Right hindlimb (tissue), 1 donor: ENCODE measurements around the gene ASPSCR1.
A peak's percentile ranks its signal among the peaks of the same experiment; 100 is the strongest.

ENCODE experiments used
- DNase-seq: peaks from one replicate; pipeline ENCODE4 v3.0.0-alpha.2; 2018

ASPSCR1 gene

DNA sequence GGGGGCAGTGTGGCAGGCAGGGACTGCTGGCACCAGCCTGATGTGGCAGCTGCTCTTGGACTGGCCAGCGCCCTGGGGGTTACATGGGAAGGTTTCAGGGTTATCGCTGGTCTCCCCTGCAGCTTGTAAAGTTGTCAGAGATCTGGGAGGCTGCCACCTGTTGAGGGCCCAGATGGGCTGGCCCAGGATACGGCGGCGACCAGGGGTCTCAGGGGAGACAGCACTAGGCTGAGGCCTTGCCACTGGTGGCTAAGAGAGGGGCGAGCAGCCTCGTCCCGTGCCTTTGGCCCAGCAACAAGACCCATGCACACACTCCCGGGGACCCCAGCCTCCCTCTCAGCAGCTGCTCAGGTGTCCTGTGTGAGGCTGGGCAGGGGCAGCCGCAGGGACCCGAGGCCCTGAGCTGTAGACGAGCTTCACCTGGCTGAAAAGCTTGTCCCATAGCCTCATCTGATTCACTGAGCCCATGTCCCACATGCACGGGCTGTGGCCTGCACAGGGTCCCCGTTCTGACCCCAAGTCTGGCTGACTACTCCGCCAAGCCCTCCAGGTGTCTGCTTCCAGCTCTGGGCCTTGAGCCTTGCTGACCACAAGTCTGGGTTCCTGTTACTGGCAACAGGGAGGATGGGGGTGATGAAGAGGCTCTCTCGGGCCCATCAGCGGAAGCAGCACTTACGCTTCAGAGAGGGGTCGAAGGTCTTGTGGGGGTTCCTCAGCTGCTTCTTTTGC lies 82.0 kb downstream of the ASPSCR1 start:
- DNase-seq: no peak

DNA sequence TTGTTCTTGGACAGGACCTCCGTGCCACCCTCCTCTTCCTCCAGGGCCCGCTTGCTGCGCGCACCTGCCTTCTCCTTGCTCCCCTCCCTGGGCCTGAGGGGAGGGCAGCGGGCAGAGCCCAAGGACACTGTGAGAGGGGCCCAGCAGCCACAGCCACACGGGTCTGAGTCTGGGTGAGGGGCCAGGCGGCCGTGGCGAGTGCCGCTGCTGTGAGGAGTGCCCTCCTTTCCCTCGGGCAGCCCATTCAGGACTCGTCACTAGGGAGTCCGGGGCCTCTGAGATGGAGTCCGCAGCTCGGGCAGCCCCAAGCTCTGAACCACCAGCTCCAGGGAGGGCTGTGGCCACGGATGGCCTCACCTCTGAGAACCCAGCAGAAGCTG lies 82.6 kb downstream of the ASPSCR1 start:
- DNase-seq: no peak

DNA sequence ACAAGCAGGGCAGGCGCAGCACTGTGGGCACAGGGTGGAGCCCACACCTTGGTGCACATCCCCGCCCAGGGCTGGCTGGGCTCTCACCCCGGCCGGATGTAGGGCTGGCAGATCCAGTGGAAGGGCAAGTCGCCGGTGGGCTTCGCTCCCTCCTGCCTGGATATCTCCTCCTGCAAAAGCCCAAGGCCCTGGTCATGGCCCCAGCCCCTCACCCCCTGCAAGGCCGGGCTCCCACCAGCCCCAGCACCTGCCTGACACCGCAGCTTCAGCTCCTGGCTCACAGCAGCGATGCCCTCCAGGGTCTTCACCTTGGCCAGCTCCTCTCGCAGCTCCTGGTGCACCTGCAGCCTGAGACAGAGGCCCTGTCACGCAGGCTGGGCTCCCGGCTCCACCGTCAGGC lies 83.2 kb downstream of the ASPSCR1 start:
- DNase-seq: no peak

DNA sequence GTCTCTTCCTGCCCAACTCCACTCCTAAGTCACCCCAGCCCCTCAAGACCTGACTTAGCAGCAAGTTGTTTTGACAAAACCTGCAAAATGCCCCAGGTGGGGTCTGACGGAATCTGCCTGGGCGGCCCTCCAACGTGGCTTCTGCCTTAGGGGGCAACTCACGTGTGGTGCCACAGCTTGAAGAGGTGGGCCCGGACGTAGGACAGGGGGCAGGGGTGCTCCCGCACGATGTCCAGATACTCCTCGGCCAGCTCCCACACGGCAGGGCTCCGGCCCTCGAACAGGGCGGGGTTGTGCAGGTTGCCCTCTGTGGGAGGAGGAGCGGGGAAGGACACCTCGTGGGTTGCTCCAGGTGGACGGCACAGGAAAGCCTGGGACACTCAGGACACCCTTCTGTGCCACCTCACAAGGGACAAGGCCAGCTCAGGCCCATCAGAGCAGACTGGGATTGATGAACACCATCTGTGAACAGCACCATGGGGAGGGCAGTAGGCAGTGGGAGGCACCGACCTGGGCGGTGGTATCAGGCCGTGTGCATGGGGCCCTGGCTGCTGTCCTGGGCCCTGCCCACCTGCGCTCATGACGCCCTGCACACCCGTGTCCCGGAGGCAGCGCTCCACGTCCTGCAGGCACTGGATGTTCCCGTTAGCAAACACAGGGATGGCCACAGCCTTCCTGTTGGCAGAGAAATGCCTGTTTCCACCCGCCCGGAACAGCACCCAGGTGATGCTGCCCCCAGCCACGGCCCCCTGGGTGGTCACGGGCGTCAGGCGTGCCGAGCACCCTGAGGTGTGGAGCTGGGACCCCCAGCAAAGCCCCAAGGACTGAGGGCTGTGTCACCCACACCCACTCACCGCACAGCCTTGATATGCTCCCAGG lies 83.9 kb downstream of the ASPSCR1 start:
- DNase-seq: no peak

DNA sequence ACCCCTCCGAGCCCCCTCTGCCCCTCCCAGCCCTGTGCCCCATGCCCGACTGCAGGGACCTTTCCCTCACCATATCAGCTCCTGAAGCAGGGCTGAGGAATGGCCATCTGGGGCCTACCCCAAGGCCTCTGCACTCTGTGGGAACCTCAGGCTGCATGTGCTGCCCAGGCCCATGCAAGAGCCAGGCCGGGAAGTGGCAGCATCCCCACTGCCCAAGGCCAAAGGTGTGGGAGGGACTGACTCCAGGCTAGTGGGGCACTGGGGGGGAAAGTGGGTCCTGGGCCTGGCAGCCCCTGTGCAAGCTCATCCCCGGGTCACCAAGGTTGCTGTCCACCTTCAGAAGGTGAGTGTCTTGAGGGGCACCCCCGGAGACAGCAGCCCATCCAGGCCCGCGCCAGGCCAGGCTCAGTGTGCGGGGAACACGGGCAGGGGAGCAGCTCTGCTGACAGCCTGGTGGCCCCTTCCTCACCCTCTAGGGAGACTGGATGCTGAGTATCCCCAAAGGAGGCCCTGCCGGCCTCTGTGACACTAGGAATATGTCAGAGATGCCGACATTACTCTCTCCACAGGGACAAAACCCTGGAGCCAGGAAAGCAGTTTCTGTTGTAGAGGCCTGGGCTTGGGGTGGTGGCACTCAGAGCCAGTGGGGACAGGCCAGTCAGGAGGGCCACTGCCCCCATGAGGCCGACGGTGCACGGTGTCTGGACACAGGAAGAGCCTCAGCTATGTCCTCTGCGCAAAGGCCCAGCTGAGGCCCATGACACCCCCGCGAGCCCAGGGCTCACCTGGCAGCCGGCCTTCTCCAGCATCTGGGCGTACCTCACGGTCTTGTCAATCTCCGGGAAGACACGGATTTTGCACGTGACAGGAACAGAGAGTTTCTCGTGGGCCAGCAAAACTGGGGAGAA lies 84.9 kb downstream of the ASPSCR1 start:
- DNase-seq: no peak

DNA sequence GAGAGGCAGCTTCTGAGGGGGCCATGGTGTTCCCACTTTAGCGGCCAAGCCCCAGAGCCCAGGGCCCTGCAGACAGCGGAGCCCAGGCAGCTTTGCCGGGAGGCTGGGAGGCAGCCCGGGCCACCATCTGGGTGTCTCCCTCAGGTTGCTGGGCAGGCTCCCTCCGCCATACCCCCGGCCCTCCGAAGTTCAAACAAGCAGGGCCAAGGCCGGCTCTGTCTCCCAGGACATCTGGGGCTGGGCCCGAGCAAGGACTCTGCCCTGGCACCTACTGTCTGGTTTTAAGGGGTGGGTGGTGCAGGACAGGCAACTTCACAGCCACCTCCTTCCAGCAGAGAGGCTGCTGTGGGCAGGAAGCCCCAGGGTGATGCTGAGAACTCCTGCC lies 85.5 kb downstream of the ASPSCR1 start:
- DNase-seq: no peak

DNA sequence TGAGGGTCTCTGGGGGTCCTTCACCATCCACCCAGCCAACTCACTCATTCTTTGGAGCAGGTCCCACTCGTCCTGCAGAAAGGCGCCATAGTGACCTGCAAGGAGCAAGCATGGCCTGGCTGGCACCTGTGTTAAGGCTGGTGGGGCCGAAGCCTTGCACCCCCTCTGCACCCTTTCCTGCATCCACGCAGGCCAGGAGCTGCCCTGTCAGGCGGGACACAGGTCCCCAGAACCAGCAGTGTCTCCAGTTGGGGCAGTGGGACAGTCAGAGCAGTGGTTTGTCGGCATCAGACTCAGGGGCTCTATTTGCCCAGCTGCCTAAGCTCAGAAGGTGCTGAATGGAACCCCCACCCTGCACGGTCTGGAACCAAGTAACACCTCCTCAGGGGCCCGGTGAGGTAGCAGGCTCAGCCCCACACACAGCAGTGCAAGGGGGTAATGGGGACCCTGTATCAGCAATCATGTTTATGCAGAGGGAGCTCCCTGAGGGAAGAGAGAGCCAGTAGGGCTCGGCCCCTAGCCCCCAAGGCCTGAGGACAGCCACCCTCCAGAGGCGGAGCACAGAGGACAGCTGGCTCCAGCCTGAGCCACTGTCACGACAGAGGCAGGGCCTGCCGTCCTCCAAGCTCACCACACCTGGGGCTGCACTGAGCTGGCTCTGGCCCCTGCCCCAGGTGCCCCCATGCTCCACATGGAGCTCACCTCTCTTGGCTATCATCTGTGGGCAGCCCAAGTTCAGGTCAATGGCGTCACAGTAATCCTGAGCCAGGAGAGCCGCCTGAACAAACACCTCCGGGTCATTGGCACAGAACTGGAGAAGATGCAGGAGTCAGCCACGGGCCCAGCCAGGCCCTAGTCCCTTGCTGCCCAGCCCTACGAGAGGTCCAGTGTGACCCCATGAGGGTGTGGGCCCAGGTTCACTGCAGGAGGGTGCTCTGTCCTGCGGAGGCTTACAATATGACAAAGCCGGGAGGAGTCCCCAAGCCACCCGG lies 86.3 kb downstream of the ASPSCR1 start:
- no peak for DNase-seq

DNA sequence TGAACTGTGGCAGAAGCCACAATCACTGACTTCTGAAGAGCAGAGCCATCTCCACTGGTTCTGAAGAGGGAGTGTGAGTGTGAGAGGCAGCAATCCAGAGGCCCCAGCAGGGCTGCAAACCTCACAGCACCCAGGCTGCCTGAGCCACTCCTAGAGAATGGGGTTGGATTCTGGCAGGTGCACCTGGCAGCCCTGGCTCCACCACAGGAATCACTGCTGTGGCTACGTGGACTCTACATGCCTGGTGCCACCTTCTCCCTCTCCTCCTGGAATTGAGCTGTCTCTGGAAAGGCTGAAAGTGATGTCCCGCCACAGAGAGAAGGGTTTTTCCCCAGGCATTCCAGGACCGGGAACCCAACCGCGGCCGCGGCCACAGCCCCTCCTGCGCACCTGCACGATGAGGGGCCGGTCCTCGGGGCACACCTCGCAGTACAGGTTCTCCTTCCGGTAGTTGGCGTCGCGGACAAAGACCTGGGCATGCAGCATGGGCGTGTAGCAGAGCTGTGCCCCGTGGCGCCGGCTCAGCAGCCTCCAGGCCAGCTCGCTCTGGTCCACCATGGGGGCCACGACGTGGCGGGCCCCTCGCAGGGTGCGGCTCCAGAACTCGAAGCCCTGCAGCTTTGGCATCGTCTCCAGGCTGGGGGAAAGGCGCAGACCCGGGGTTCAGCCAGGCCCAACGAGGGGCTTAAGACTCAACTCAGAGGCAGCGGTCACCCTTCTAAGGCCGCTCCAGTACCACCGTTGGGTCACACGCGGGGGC lies 87.2 kb downstream of the ASPSCR1 start:
- DNase-seq: no peak

DNA sequence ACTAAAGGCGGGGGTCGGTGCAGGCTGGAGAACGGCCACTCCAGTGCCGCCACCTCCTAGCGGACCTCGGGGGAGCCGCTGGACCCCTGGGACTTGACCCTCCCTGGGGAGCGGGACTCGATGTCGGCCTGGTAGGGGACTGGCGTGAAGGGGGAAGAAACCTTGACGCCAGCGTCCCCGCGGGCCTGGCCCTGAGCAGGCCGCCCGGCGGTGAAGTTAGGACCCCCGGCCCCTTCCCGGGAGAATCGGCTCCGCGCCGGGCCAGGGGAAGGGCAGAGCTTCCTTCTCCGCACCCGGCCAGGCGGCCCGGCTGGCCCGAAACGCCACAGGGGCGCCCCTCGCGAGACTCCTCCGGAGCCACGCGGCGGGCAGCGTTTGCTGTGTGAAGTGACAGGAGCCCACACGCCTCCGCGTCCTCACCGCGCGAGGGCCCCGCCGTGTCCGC lies 87.8 kb downstream of the ASPSCR1 start:
- no peak for DNase-seq

DNA sequence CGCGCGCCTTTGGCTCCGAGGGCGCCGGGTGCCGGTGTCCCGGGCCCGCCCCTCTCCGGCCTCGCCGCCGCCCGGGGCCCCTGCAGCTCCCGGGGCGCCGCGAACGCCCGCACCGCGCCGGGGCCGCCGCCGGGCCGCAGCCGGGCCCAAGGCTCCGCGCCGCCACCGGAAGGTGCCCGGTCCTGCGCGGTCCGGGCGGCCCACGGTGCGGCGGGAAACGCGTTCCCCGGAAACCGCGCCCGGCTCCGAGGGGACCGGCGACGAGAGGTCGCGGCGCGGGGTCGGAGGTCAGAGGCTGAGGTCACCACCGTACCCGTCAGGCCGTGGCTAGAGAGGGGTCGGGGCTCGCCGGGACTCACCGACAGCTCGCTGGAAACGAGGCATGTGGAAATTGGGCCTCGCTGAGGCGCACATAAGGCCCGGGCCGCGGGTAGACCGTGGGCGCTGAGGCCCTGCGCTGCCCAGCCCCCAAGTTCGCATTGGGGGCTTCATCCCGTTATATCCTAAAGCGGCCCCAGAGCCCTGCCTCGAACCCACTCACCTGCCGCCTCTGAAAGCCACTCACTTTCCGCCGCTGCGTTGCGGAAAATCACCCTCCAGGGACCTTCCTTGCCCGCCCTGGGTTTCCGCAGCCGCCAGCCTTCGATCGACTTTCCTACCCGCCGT lies 88.3 kb downstream of the ASPSCR1 start, which contains the start of gene DUS1L:
Gene DUS1L, minus strand, starts transcription at position 167 of the 666 bp plus-strand sequence. CDS start 745 bp downstream, outside the sequence.
- peak; percentile 66 for DNase-seq
